HEK293 (cell line): ENCODE results near the gene XIRP2.

Experiments used
- CTCF ChIA-PET: fragments of 350-600 bp; formaldehyde crosslinking; extraction: SDS; loops from one replicate; lab custom pipeline; 2021; ENCODE audit warnings: antibody characterized with exemption; lab: Yijun Ruan, JAX
- POLR2A ChIA-PET: fragments of 300-600 bp; formaldehyde crosslinking; extraction: SDS; loops from one replicate; lab custom pipeline; 2020; ENCODE audit warnings: antibody characterized with exemption, inconsistent platforms; lab: Yijun Ruan, JAX
- H3K27ac ChIP-seq: fragments of 200-500 bp; sonication (Bioruptor generic); 2 replicates; pipeline ENCODE4 v1.5.1; 2014; ENCODE audit warnings: low read depth, low read length, control low read depth, inconsistent platforms; ENCODE audit errors: extremely low read depth
- H3K36me3 ChIP-seq, 2 experiments: fragments of 200-500 bp in 1 of 2; sonication (Bioruptor generic) in 1 of 2; 1 replicate in 1 of 2; 2 replicates in 1 of 2; pipeline ENCODE4 v1.5.1; 2014 to 2017; ENCODE audit warnings: inconsistent platforms in 2 of 2, low read length in 2 of 2; ENCODE audit not compliant: control insufficient read depth in 2 of 2, insufficient read depth in 1 of 2
- H3K4me1 ChIP-seq: fragments of 200-500 bp; sonication (Bioruptor generic); 2 replicates; pipeline ENCODE4 v1.5.1; 2014; ENCODE audit warnings: mild to moderate bottlenecking, low read length, inconsistent platforms; ENCODE audit not compliant: control insufficient read depth, insufficient read depth
- H3K4me3 ChIP-seq: 2 replicates; pipeline ENCODE4 v1.5.1; 2011; ENCODE audit warnings: low read depth, mild to moderate bottlenecking, control low read depth, low read length, moderate library complexity
- H3K9me3 ChIP-seq: fragments of 200-500 bp; sonication (Bioruptor generic); 2 replicates; pipeline ENCODE4 v1.5.1; 2014; ENCODE audit warnings: low read depth, low read length, inconsistent platforms; ENCODE audit not compliant: control insufficient read depth, insufficient read depth
- KLF10 ChIP-seq: fragments of 450-650 bp; IDR thresholded peaks from 2 replicates; pipeline ENCODE4 v1.5.1; 2018; ENCODE audit warnings: missing biosample characterization, mild to moderate bottlenecking, missing genetic modification characterization
- PRDM10 ChIP-seq: fragments of 450-650 bp; formaldehyde crosslinking; IDR thresholded peaks from 2 replicates; pipeline ENCODE4 v1.5.1; 2016; ENCODE audit warnings: missing biosample characterization, missing genetic modification characterization
- PRDM2 ChIP-seq: fragments of 450-650 bp; formaldehyde crosslinking; IDR thresholded peaks from 2 replicates; pipeline ENCODE4 v1.5.1; 2016; ENCODE audit warnings: missing biosample characterization, missing genetic modification characterization, borderline replicate concordance
- YY2 ChIP-seq: fragments of 450-650 bp; formaldehyde crosslinking; IDR thresholded peaks from 2 replicates; pipeline ENCODE4 v1.5.1; 2016; ENCODE audit warnings: missing biosample characterization, missing genetic modification characterization
- ZIC2 ChIP-seq: fragments of 450-650 bp; formaldehyde crosslinking; IDR thresholded peaks from 2 replicates; pipeline ENCODE4 v1.5.1; 2016; ENCODE audit warnings: missing biosample characterization, missing genetic modification characterization
- ZNF155 ChIP-seq: fragments of 450-650 bp; formaldehyde crosslinking; IDR thresholded peaks from 2 replicates; pipeline ENCODE4 v1.5.1; 2016; ENCODE audit warnings: missing biosample characterization, missing genetic modification characterization
- ZNF26 ChIP-seq: fragments of 450-650 bp; formaldehyde crosslinking; IDR thresholded peaks from 2 replicates; pipeline ENCODE4 v1.5.1; 2016; ENCODE audit warnings: missing biosample characterization, missing genetic modification characterization
- ZNF292 ChIP-seq: fragments of 450-650 bp; formaldehyde crosslinking; IDR thresholded peaks from 2 replicates; pipeline ENCODE4 v1.5.1; 2016; ENCODE audit warnings: low read depth, missing biosample characterization, missing genetic modification characterization, borderline replicate concordance
- ZNF311 ChIP-seq: fragments of 450-650 bp; formaldehyde crosslinking; IDR thresholded peaks from 2 replicates; pipeline ENCODE4 v1.5.1; 2017; ENCODE audit warnings: missing biosample characterization, missing genetic modification characterization, borderline replicate concordance
- ZNF350 ChIP-seq: fragments of 450-650 bp; formaldehyde crosslinking; IDR thresholded peaks from 2 replicates; pipeline ENCODE4 v1.5.0; 2017; ENCODE audit warnings: missing biosample characterization, mild to moderate bottlenecking, missing genetic modification characterization
- ZNF362 ChIP-seq: fragments of 450-650 bp; formaldehyde crosslinking; IDR thresholded peaks from 2 replicates; pipeline ENCODE4 v1.5.1; 2016; ENCODE audit warnings: missing biosample characterization, missing genetic modification characterization
- ZNF530 ChIP-seq: fragments of 450-650 bp; formaldehyde crosslinking; IDR thresholded peaks from 2 replicates; pipeline ENCODE4 v1.5.1; 2016; ENCODE audit warnings: low read depth, missing biosample characterization, missing genetic modification characterization
- ZNF560 ChIP-seq: fragments of 450-650 bp; formaldehyde crosslinking; IDR thresholded peaks from 2 replicates; pipeline ENCODE4 v1.5.1; 2017; ENCODE audit warnings: missing biosample characterization, missing genetic modification characterization, borderline replicate concordance
- ZNF830 ChIP-seq: fragments of 450-650 bp; IDR thresholded peaks from 2 replicates; pipeline ENCODE4 v1.5.0; 2018; ENCODE audit warnings: missing biosample characterization, missing genetic modification characterization, low read depth, mild to moderate bottlenecking, moderate library complexity
- ZSCAN16 ChIP-seq: fragments of 450-650 bp; formaldehyde crosslinking; IDR thresholded peaks from 2 replicates; pipeline ENCODE4 v1.5.1; 2016; ENCODE audit warnings: missing biosample characterization, missing genetic modification characterization
- TF ChIP-seq, protein P1 (sequence below): fragments of 450-650 bp; formaldehyde crosslinking; IDR thresholded peaks from 2 replicates; pipeline ENCODE4 v1.5.1; 2017; ENCODE audit warnings: missing biosample characterization, missing genetic modification characterization

XIRP2 gene

DNA sequence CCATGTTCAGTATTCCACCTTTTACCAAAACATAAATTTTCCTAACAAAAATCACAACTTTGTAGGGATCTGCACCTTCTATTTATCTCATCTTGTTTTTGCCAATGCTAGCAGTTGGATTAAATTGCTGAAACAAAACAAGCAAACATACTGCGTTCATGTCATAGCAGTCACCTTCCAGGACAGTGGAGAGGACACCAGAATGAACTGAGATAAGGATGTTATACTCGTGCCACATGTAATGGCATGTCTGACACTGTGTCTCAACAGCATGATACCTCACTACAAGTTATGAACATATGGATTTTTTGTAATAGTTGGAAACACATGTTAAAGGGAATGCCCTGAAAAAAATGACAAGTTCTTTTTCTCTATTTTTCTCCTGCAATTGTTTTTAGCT is 245.3 kb downstream of the XIRP2 start (continued):
- TF ChIP-seq PRDM2 (tag by site-specific recombination) = no peak
- TF ChIP-seq ZIC2 (tag by site-specific recombination) = no peak
- no peak for TF ChIP-seq PRDM10 (tag by site-specific recombination)

- POLR2A ChIA-PET = no interaction called here
These were observed 246.2 kb downstream of the XIRP2 start for GRCh38 chr2:167134381-167135072.

More at GRCh38 chr2:167134381-167135072, 246.2 kb downstream of the XIRP2 start:
- Histone ChIP-seq H3K4me1 (peaks cover 13% of the 10 kb centered on the region), H3K27ac (no peak overlapping the region), H3K4me3 (no peak overlapping the region), H3K36me3 (no peaks in the 10 kb centered on the region), H3K9me3 (no peaks in the 10 kb centered on the region)
- TF ChIP-seq ZNF311 (tag by site-specific recombination) (no peak), ZNF362 (no peak), ZNF830 (tag by site-specific recombination) (no peak), ZSCAN16 (tag by site-specific recombination) (no peak), YY2 (tag by site-specific recombination) (no peak), ZNF155 (tag by site-specific recombination) (no peak), ZNF560 (tag by site-specific recombination) (no peak), ZNF26 (tag by site-specific recombination) (no peak), KLF10 (tag by site-specific recombination) (no peak), ZNF292 (no peak), ZNF530 (tag by site-specific recombination) (no peak), ZNF350 (tag by site-specific recombination) (no peak)
- TF ChIP-seq, protein P1, sequence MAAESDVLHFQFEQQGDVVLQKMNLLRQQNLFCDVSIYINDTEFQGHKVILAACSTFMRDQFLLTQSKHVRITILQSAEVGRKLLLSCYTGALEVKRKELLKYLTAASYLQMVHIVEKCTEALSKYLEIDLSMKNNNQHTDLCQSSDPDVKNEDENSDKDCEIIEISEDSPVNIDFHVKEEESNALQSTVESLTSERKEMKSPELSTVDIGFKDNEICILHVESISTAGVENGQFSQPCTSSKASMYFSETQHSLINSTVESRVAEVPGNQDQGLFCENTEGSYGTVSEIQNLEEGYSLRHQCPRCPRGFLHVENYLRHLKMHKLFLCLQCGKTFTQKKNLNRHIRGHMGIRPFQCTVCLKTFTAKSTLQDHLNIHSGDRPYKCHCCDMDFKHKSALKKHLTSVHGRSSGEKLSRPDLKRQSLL (tag by site-specific recombination) = no peak
- CTCF ChIA-PET = no interaction called here
